GM12801 (cell line): ENCODE measurements around the gene C2CD4C.

Source experiments
- CTCF ChIP-seq: IDR thresholded peaks from one replicate; pipeline ENCODE4 v1.5.1; 2011; ENCODE audit warnings: control low read depth; ENCODE audit not compliant: insufficient read length; ENCODE audit errors: extremely low read depth

C2CD4C gene

GRCh38 chr19:370641-371330 lies 38.2 kb downstream of the C2CD4C start:
- TF ChIP-seq CTCF = no peak

- TF ChIP-seq CTCF = no peak
Observed at GRCh38 chr19:369876-370275, 39.1 kb downstream of the C2CD4C start.

- TF ChIP-seq CTCF = no peak
Observed at GRCh38 chr19:369256-369655, 39.7 kb downstream of the C2CD4C start.

GRCh38 chr19:368630-369024 lies 40.3 kb downstream of the C2CD4C start:
- TF ChIP-seq CTCF = no peak

- TF ChIP-seq CTCF = no peak
Observed at GRCh38 chr19:367963-368629, 40.9 kb downstream of the C2CD4C start.

GRCh38 chr19:367561-367960 lies 41.4 kb downstream of the C2CD4C start:
- no peak for TF ChIP-seq CTCF

GRCh38 chr19:366951-367350 lies 42.0 kb downstream of the C2CD4C start:
- no peak for TF ChIP-seq CTCF
